GM10248 (cell line): ENCODE measurements around the gene ARHGAP8.

Experiments used
- CTCF ChIA-PET: fragments of 300-600 bp; sonication (Branson Sonifier 250); formaldehyde crosslinking; extraction: SDS; loops from one replicate; lab custom pipeline; 2021; ENCODE audit warnings: antibody characterized with exemption; lab: Yijun Ruan, JAX
- POLR2A ChIA-PET: fragments of 350-650 bp; sonication (Branson Sonifier 250); formaldehyde crosslinking; extraction: SDS; loops from one replicate; lab custom pipeline; 2020; ENCODE audit warnings: antibody characterized with exemption; lab: Yijun Ruan, JAX
- DNase-seq: peaks from one replicate; pipeline ENCODE4 v3.0.0; 2012; ENCODE audit errors: extremely low spot score
- TF ChIP-seq, protein P1 (sequence below): IDR thresholded peaks from 2 replicates; pipeline ENCODE4 v1.5.1; 2012; ENCODE audit warnings: mild to moderate bottlenecking, low read depth; ENCODE audit errors: extremely low read depth, missing control alignments, control extremely low read depth

Gene ARHGAP8

DNA sequence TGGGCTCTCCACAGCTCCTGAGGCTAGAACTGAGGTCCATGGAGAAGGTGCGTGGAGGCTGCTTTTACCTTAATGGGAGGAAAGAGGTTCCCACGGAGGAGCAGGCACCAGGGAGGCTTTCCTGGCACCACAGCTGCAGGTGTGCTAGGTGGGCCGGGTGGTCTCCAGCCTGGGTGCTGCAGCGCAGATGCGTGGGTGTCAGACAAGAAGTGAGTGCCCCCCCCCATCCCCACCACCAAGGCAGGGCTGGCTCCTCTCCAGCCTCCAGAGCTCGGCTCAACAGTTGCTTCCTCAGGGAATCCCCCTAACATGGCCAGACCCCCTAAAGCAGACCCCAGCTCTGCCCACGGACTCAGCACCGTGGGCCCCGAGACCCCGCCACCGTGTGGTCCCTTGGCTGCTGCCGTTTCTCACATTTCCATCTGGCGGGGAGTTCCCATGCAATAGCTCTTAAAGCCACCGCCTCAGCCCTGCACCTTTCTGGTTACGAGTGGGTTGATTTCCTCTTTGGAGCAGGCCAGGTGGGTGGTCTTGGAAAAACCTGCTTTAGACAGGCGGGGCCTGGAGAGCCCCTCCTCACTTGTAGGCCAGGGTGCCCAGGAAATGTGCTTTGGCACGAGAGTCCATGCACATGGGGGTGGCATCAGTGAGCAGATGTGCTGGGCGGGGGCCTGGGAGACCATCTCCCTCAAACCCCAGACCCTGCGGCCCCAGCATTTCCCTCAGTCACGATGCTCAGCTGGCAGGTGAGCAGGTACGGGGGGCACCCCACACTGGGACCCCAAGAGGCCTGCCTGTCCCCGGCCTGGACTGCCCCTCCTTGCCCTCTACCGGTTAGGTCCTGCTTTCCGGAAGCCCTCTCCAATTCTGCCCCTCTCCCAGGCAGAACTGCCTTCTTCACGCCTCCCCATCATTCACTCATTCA is 93.7 kb downstream of the ARHGAP8 start:
- ChIA-PET CTCF (no interaction called here), POLR2A (no interaction called here)
- no peak for DNase-seq
- TF ChIP-seq, protein P1, sequence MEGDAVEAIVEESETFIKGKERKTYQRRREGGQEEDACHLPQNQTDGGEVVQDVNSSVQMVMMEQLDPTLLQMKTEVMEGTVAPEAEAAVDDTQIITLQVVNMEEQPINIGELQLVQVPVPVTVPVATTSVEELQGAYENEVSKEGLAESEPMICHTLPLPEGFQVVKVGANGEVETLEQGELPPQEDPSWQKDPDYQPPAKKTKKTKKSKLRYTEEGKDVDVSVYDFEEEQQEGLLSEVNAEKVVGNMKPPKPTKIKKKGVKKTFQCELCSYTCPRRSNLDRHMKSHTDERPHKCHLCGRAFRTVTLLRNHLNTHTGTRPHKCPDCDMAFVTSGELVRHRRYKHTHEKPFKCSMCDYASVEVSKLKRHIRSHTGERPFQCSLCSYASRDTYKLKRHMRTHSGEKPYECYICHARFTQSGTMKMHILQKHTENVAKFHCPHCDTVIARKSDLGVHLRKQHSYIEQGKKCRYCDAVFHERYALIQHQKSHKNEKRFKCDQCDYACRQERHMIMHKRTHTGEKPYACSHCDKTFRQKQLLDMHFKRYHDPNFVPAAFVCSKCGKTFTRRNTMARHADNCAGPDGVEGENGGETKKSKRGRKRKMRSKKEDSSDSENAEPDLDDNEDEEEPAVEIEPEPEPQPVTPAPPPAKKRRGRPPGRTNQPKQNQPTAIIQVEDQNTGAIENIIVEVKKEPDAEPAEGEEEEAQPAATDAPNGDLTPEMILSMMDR: no peak

DNA sequence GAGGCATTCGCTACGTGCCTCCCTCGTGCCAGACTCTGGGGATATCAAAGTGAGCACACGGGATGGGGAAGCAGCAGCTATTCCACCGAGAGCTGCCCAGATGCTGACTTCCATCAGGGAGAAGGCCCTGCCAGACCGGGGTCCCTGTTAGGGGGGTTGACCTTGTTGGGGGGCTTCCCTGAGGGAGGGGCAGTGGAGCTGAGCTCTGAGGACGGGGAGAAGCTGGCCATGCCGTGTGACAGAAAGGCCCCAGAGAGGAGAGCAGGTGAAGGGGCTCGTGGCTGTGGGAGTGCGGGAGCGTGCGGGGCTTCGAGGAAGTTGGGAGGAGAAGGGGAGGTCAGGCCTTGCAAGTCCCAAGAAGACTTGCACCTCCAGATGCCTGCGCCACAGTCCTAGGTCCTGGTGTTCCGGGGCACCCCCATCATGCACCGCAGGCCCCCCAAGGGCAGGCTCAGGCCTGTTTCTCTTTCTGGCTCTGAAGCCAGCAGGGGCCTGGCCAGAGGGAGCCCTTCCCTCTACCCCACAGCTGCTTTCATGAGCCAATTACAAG is 94.4 kb downstream of the ARHGAP8 start:
- ChIA-PET CTCF (interaction anchor here (1.1 kb wide), 1 partner anchor 8 kb away, joined by 3 read pairs; no protein-coding TSS in a partner anchor), POLR2A (no interaction called here)
- TF ChIP-seq, protein P1: no peak
- DNase-seq: no peak

DNA sequence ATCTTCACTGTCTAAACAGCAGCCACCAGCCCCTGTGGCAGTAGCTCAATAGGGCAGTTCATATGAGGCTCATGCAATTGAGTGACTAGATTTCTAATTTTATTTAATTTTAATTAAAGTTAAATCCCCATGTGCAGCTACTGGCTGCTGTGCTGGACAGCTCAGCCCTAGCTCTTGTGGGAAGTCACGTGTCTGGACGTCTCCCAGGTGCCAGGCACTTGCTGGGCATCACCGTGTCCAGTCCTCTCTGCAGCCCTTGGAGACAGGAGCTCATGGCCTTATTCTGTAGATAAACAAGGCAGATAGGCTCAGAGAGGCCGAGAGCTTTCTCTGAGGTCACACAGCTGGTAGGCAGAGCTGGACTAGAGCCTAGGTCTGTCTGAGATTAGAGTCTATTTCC is 95.0 kb downstream of the ARHGAP8 start:
- DNase-seq: no peak
- POLR2A ChIA-PET: no interaction called here
- TF ChIP-seq, protein P1: no peak
- CTCF ChIA-PET: interaction anchor here (1.1 kb wide), 1 partner anchor 8 kb away, joined by 3 read pairs; no protein-coding TSS in a partner anchor

DNA sequence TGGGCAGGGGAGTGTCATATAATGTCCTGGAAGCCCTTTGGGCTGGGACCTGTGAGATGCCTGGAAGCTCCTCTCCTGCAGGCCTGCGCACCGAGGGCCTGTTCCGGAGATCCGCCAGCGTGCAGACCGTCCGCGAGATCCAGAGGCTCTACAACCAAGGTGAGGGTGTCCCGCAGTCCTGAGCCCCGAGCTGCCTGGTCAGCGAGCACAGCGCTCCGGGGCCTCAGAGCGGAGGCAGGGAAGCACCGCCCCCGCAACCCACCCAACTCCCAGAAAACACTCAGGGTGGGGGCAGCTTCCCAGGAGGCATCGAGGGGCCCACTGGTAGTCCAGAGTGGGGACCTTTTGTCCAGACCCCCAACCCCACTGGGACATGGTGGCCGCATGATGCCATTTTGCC is 95.5 kb downstream of the ARHGAP8 start:
- DNase-seq: no peak
- ChIA-PET POLR2A (no interaction called here), CTCF (interaction anchor here (1.1 kb wide), 1 partner anchor 9 kb away, joined by 3 read pairs; no protein-coding TSS in a partner anchor)
- TF ChIP-seq, protein P1: no peak

DNA sequence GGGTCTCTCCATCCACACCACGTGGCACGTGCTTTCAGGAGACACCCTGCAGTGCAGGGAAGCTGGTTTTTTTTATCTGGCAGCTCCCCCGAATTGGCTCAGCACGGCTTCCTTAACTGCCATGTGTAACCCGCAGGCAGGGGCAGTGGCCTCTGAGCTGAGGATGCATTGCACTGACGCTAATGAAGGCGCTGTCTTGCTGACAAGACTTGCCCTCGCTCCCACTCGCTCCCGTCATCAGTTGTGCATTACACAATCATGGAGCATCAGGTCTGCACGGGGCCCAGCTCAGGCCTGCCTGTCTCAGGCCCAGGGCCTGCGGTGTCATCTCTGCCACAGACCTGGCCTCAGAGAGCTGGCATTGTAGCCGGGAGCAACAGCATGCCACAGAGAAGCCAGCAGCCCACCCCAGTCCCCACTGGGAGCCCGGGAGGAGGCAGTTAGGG is 95.9 kb downstream of the ARHGAP8 start:
- POLR2A ChIA-PET: no interaction called here

More for the DNA sequence above, 95.9 kb downstream of the ARHGAP8 start:
- CTCF ChIA-PET: interaction anchor here (1.6 kb wide), 1 partner anchor 48 kb away, joined by 3 read pairs; no protein-coding TSS in a partner anchor
- TF ChIP-seq, protein P1: no peak
- no peak for DNase-seq
